ENCODE data around the gene RDH5.

DNA sequence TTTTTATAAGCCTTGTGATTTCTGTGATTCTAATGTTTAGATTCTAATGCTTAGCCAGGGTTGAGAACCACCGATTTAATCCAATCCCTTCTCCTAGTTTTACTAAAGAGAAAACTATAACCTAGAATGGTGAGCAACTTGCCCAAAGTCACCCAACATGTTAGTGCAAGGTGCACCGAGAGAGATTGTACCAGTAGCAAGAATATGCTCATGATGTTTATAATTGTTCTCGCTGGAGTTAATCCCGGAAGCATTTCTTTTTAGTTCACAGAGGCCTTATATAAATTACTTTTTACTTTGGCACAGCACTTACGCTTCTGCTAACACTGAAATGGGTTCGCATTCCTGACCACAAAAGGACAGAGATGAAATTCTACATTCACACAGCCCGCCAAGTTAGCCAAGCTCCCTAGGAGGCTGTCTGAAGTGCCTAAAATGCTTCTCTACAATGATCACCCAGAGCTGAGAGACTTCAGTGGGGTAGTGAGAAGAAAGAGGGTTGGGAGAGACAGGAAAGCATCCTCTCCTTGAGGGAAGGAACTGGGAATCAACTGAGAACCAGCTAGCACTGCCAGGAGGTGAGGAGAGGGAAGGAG is 4.9 kb upstream of the RDH5 start:
- TF ChIP-seq, protein P1, sequence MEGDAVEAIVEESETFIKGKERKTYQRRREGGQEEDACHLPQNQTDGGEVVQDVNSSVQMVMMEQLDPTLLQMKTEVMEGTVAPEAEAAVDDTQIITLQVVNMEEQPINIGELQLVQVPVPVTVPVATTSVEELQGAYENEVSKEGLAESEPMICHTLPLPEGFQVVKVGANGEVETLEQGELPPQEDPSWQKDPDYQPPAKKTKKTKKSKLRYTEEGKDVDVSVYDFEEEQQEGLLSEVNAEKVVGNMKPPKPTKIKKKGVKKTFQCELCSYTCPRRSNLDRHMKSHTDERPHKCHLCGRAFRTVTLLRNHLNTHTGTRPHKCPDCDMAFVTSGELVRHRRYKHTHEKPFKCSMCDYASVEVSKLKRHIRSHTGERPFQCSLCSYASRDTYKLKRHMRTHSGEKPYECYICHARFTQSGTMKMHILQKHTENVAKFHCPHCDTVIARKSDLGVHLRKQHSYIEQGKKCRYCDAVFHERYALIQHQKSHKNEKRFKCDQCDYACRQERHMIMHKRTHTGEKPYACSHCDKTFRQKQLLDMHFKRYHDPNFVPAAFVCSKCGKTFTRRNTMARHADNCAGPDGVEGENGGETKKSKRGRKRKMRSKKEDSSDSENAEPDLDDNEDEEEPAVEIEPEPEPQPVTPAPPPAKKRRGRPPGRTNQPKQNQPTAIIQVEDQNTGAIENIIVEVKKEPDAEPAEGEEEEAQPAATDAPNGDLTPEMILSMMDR (conservative IDR thresholded peaks at IDR 0.05; ENCODE audit: low read depth, low read length), result no peak
- no peak for TF ChIP-seq EZH2 (IDR thresholded peaks at IDR 0.05; ENCODE audit: low read length, unreplicated experiment)

All from PC-3 (cell line).